ENCODE results near the gene DPH3. TPM values are rescaled to one million over a fixed set of nuclear protein-coding genes. Genes with fewer than 3 reads are reported as not detected.

DPH3 gene
- total RNA-seq, 2 donors from 2014 or later, result 4.9 TPM

DNA sequence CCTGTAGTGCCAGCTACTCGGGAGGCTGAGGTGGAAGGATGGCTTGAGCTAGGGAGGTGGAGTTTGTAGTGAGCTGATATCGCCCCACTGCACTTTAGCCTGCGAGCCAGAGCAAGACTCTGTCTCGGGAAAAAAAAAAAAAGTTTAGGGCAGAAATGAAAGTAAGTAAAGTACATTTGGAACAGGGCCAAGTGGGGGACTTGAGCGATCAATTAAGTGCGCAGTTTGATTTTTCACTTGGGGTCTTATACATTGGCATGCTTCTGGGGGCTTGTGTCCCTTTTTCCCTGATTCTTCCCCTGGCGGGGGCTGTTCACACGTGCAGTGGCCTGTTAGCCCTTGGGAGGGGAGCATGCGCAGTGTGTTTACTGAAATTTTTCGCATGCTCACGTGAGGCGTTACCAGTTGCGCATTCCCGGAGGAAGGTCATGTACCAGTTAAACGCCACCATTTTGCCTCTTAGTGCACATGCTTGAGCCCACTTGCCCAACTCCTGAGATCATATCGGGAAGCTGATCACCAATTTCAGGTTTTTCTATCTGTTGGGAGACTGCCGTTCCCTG lies 48.3 kb downstream of the DPH3 start:
- H3K27me3 ChIP-seq, result no peaks in the 10 kb centered on the region
- no peaks in the 10 kb centered on the region for H3K4me1 ChIP-seq
- no peaks in the 10 kb centered on the region for H3K36me3 ChIP-seq (replicated peaks in 1 of 2; ENCODE audit: insufficient read depth in 1 of 2, low read depth in 2 of 2)
- WGBS, 2 donors, result 85 to 92% methylated on average over 17 of the region's 17 CpGs
- no peaks in the 10 kb centered on the region for H3K9me3 ChIP-seq
- H3K4me3 ChIP-seq, result no peak overlapping the region
- no peak for DNase-seq
- no peak for ATAC-seq
- intact Hi-C loops (cut with DNase I), result no loop called here
- no peak overlapping the region for H3K27ac ChIP-seq
- TF ChIP-seq, protein P1, sequence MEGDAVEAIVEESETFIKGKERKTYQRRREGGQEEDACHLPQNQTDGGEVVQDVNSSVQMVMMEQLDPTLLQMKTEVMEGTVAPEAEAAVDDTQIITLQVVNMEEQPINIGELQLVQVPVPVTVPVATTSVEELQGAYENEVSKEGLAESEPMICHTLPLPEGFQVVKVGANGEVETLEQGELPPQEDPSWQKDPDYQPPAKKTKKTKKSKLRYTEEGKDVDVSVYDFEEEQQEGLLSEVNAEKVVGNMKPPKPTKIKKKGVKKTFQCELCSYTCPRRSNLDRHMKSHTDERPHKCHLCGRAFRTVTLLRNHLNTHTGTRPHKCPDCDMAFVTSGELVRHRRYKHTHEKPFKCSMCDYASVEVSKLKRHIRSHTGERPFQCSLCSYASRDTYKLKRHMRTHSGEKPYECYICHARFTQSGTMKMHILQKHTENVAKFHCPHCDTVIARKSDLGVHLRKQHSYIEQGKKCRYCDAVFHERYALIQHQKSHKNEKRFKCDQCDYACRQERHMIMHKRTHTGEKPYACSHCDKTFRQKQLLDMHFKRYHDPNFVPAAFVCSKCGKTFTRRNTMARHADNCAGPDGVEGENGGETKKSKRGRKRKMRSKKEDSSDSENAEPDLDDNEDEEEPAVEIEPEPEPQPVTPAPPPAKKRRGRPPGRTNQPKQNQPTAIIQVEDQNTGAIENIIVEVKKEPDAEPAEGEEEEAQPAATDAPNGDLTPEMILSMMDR (IDR thresholded peaks at IDR 0.05), result no peak
- TF ChIP-seq POLR2A (IDR thresholded peaks at IDR 0.05), result no peak

DNA sequence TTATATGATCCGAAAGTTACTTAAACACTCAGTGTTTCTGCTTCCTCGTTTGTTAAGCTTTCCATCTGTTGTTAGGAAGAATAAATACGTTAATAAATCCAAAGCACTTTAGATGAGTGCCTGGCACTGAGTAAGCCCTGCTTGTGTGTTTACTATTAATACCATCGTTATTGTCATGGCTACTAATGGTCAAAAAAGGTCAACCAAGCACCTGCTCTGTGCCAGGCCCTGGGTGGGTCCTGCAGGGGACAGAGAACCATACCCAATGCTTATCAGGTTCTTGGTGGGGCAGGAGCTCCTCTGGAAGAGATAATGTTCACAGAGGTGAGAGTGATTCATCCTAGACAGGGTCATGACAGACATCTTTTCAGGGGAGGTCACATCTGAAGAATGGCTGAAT lies 50.4 kb downstream of the DPH3 start:
- no peaks in the 10 kb centered on the region for H3K4me1 ChIP-seq
- TF ChIP-seq, protein P1 (IDR thresholded peaks at IDR 0.05), result no peak
- no peak for TF ChIP-seq POLR2A (IDR thresholded peaks at IDR 0.05)
- intact Hi-C loops (cut with DNase I), result no loop called here

DNA sequence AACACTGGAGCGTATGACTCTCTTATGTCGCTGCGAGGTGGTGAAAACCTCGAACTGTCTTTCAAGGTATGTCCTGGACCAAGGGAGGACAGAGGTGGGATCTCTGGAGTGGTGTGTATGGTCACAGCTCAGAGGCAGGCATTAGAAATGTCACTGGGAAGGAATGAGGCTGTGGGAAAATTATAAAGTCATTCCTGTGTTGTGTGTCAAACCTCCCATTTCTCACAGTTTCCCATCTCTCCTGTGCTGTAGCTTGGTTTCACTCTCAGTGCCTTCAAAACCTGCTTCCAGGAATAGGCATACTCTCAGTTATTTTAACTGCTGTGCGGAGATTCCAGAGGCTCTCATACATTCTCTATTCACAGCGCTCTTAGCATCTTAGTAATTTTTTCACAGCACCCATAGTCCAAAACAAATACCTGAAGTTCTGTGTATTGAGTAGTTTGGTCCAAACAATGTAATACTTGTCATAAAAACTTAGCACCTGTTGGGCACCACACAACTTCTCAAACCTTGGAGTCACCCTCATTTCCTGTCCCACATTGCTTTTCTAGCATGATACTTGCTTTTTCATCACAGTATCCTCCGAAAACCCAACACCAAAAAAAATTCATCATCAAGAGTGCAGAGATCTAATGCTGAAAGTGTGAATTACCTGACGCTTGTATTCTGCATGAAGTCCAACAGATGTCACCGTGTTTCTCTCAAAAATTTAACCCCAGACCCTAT lies 53.4 kb downstream of the DPH3 start:
- TF ChIP-seq POLR2A (IDR thresholded peaks at IDR 0.05), result no peak
- TF ChIP-seq, protein P1 (IDR thresholded peaks at IDR 0.05), result no peak
- Histone ChIP-seq H3K27ac (no peak overlapping the region), H3K4me3 (no peak overlapping the region), H3K36me3 (replicated peaks in 1 of 2; ENCODE audit: insufficient read depth in 1 of 2, low read depth in 2 of 2) (no peaks in the 10 kb centered on the region), H3K9me3 (no peaks in the 10 kb centered on the region), H3K4me1 (no peaks in the 10 kb centered on the region), H3K27me3 (no peaks in the 10 kb centered on the region)
- DNase-seq, result no peak
- no peak for ATAC-seq
- intact Hi-C loops (cut with DNase I), result no loop called here
- 70 to 75% methylated on average over 9 of the region's 9 CpGs for WGBS, 2 donors

More for the DNA sequence above, 50.4 kb downstream of the DPH3 start:
- ATAC-seq, result no peak
- Histone ChIP-seq H3K27me3 (no peaks in the 10 kb centered on the region), H3K27ac (no peak overlapping the region), H3K4me3 (no peak overlapping the region), H3K9me3 (no peaks in the 10 kb centered on the region), H3K36me3 (replicated peaks in 1 of 2; ENCODE audit: insufficient read depth in 1 of 2, low read depth in 2 of 2) (no peaks in the 10 kb centered on the region)
- no peak for DNase-seq
- WGBS, 2 donors, result 53 to 76% methylated on average over 4 of the region's 4 CpGs

Other genes with a start within 250 kb of the DPH3 start
- 10 to 100 TPM; 21.8 to 26.0 TPM for gene GALNT15, start 90.3 kb downstream of the DPH3 start, total RNA-seq
- gene OXNAD1, start 269 bp upstream of the DPH3 start, total RNA-seq, result 10 to 100 TPM; 13.5 to 18.8 TPM
- 10 to 100 TPM in 1 of 2 donors, 1 to 10 TPM in 1; 6.5 to 28.0 TPM for gene RFTN1, start 248.8 kb upstream of the DPH3 start, total RNA-seq